Eye (tissue), 1 donor: Measurements from ENCODE around the gene TFPI.
"Not testable (repeated sequence)": the region's sequence is repeated elsewhere in the genome, so short reads cannot be mapped to it uniquely, and the experiment has no call there.

Source experiments
- DNase-seq: peaks from one replicate; pipeline ENCODE4 v3.0.0-alpha.2; 2015

The TFPI gene

DNA sequence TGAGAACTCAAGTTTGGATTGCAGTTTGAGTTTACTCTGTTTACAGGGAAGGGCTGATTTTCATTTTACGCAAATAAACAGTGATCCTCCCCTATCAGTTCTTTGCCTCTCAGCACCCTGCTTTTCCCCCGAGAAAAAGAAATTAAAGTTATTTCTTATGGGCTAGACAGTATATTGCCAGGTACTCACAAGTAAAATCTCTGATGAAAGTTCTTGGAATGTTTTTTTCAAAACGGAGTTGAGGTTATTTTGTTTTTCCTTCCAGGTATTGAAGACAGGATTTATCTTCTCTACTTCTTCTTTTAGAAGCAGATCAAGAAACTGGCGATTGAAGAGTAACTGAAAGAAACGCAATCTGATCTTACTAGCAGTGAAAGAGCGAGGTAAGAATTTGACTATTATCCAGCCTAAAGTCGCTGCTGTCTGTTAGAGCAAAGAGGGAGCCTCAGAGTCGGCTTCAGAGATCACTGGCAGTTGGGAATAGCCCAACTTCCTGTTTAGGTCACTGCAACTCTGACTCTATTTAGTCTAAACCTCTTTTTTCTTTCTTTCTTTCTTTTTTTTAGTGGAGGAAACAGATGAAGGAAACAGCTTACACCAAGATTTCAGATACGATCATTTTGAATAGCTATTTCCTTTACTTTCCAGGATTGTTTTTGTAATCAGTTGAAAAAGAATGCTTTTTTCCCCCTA lies at the start of gene TFPI:
TFPI (minus strand) TSS at position 425 of the 693 bp plus-strand sequence. CDS start 50,667 bp downstream, outside the sequence.
- DNase-seq = peak; percentile 30

- no peak for DNase-seq
These were observed 40.6 kb upstream of the TFPI start for GRCh38 chr2:187594801-187595200.

GRCh38 chr2:187593697-187594096 lies 39.5 kb upstream of the TFPI start:
- DNase-seq = no peak

DNA sequence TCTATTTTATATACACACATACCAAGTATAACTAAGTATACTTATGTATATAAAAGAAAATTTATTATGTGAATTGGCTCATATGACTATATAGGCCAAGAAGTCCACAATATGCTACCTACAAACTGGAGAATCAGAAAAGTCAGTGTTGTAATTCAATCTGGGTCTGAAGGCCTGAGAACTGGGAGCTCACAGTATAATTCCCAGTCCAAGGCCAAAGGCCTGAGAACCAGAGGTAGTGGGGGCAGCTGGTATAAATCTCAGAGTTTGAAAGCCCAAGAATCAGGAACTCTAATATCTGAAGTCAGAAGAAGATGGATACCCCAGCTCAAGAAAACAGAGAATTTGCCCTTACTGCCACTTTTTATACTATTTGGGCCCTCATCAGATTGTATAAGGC lies 38.9 kb upstream of the TFPI start:
- DNase-seq = no peak

GRCh38 chr2:187590175-187590574 lies 35.9 kb upstream of the TFPI start:
- DNase-seq = no peak

- DNase-seq = no peak
These were observed 31.9 kb upstream of the TFPI start for GRCh38 chr2:187586011-187586641.

DNA sequence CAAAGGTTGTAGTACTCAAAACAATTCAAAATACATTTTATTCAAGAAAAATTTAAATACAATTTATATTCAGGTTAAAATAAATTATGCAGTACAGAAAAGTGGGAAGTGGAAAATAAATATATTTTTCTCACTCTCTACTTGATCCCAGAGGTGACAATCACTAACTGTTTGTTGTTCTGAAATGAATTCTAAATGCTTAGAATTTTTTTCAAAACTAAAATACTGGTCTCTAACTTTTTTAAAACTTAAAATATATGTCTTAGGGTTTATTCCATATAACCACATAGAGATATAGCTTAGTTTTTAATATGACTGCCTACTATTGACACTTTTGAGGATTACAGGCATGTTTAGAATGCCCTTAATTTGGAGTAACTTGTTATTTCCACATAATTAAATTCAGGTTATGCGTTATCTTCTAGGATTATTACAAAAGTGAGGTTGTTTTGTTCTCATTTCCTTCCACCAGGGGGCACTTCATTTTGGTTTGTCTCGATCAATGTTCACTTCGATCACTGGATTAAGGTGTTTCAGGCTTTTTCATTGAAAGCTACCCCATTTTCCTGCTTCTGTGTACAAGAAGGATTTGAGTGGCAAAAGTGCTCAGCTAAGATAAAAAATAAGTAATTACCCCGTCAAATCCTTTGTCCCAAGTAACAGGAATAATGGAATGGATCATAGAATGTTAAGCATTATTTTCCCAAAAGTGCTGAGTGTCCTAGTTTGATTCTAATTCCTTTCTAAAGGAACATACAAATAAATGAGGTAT lies 27.1 kb upstream of the TFPI start:
- peak; percentile 76 for DNase-seq

DNA sequence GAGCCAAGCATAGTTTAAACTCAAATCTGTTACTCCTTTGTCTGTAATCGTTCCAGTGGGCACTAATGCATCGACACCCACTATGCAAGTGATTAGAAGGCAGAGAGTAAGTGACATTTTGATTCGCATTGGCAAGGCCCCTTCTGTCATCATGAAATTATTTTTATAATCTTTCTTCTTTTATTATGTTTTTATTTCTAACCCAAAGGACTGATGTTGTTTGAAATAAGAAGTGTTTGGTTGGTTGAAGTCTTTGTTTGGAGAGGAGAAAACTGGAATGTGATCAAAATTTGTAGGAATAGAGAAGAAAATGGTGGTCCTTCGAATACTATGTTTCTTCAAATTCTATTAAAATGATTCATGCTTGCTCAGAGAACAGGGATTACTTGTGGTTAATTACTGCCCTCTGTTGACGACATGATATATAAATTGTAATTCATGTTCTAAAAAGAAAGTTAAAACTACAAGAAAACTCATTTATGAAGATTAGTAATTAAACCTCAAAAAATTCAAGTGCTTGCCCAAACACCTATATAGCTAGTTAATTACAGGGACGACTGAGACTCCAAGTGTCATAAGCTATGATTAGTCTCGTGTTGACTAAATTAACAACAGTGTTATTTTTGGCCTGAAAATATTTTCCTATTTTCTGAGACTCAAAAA lies 26.4 kb upstream of the TFPI start:
- peak; percentile 71 for DNase-seq

DNA sequence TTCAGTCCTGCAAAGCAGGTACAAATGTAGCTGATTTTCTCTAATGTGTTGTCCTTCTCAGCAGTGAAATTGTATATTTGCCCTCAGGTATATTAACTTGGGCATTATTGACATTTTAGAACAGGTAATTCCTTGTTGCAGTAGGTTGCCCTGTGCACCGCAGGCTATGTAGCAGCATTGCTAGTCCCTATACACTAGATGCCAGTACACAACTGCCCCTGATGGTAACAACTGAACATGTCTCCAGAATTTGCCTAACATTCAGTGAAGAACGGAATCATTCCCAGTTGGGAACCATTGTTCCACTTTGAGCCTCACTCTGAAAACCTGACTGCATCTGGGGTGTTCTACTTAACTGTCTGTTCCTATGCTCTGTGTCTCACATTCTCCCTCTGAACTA lies 23.1 kb upstream of the TFPI start:
- DNase-seq = no peak

DNA sequence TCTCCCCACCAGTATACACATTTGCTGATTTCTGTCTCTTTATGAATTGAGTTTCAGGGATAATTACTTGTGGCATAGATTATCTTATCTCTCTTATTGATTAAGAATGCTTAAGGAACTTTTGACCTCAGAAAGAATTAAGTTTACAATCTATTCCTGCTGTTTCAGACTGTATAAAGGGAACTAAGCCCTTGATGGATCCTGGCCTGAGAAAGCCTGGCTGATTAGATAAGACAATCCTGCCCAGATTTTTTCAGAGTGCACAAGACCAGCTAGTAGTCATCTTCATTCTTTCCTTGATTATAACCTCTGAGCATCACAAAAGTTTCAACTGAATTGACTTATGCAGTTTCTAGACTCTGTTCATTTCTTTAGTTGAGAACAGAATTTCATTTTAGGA lies 22.7 kb upstream of the TFPI start:
- DNase-seq = no peak

GRCh38 chr2:187575751-187576067 lies 21.5 kb upstream of the TFPI start:
- DNase-seq = no peak

DNA sequence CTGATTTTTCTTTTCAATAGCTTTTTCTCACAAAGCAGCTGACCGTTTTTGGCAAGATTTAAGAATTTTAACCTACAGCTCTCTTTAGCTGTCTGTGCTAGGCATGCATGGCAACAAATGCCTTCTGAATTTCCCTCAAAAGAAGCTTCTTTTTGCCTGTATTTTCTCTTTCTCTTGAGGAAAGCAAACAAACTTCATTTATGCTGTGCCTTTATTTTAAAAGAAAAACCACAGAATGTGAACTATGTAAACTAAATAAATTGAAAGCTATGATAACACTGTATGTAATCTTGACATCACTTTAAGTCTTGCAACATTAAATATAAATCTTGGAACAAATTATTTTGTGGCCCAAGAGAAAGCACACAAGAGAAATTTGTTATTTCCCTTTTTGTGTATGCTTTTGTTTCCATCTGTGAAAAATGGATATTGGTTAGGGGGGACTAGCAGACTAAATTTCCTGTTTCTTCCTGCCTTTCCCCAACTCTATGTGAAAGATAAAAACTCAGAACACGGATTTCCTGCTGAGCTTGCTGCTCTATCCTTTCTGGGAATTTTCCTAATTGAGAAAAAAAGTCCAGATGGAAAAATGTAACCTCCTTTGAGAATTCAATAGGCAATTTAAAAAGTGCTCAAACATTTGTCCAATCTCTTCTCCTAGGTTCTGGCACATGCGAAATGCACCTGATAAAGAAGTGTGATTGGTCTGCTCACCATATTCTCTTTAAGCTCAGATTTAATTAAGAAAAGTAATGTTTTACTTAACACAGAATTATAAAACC lies 20.9 kb upstream of the TFPI start:
- peak; percentile 33 for DNase-seq

GRCh38 chr2:187573722-187574121 lies 19.5 kb upstream of the TFPI start:
- no peak for DNase-seq

- not testable (repeated sequence) for DNase-seq
These were observed 17.8 kb upstream of the TFPI start for GRCh38 chr2:187571996-187572395.

DNA sequence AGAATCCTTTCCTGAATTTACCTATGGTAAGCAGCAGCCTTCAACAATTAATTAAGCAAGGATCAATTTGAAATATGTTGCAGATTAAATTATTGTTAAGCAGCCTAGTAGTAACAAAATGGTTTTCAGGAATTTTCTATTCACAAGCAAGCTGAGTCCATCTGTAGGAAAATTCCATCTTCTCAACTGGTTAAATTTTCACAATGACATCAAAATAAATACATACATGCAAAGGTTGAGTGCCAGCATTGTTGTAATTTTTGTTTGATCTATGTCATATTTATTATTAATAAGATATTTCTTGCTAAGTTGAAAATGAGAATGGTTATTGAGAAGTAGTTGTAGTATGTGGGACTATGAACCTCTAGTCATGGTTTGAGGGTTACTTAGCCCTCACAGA lies 15.3 kb upstream of the TFPI start:
- DNase-seq = no peak

- DNase-seq = no peak
These were observed 14.8 kb upstream of the TFPI start for GRCh38 chr2:187569042-187569441.

GRCh38 chr2:187567126-187567525 lies 12.9 kb upstream of the TFPI start:
- DNase-seq = no peak

- no peak for DNase-seq
These were observed 12.5 kb upstream of the TFPI start for GRCh38 chr2:187566712-187567111.

DNA sequence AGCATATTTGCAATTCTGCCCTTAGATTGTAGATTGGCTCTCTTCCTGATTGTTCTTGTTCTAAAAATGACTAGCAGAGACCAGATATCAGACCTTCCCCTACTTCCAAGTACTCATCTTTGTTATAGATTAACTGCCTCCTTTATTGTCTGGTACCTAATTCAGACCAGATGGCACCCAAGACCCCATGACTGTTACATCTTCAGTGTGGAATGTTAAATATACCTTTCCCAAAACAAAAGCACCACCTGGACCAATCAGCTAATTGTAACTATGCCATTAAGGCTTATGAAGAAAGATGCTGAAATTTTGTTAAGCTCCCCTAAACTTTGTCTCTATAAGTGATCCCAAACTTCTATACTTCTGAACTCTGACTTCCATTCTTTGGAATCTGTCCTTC lies 12.0 kb upstream of the TFPI start:
- no peak for DNase-seq

DNA sequence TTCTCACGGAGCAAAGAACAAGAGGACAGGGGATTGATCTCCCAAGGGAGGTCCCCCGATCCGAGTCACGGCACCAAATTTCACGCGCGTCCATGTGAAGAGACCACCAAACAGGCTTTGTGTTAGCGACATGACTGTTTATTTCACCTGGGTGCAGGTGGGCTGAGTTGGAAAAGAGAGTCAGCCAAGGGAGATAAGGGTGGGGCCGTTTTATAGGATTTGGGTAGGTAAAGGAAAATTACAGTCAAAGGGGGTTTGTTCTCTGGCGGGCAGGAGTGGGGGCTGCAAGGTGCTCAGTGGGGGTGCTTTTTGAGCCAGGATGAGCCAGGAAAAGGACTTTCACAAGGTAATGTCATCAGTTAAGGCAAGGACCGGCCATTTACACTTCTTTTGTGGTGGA lies 11.4 kb upstream of the TFPI start:
- not testable (repeated sequence) for DNase-seq

GRCh38 chr2:187556493-187556892 lies 2.3 kb upstream of the TFPI start:
- DNase-seq = not testable (repeated sequence)

DNA sequence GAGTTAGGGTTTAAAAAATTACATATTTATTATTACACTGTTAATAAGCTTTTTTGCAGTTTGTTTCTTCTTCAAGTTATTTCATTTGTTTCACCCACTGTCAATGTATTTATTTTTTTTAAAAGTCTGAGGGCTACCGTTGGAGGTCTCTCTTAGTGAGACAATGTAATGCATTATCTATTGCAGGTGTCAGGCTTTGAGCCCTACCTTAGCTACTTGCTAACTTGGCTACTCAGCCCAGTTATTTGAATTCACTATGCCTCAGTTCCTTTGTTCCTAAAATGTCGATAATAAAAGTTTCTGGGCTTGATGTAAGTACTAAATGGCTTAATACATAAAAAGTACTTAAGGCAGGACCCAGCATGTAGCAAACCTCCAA lies 458 bp upstream of the TFPI start:
- DNase-seq = no peak
